ENCODE results near the gene GALNT9. TPM values are rescaled to one million over a fixed set of nuclear protein-coding genes. Genes with fewer than 3 reads are reported as not detected.

GALNT9 gene
- polyA plus RNA-seq, 2 of the 4 experiments (the other 2 are of a cell fraction), result 0.66 to 2.8 TPM

GRCh38 chr12:132273992-132274334 is 55.4 kb downstream of the GALNT9 start:
- H3K27ac ChIP-seq, result no peak overlapping the region
- DNase-seq (ENCODE audit: low read depth in 1 of 2, low spot score in 1 of 2) (no peak), ATAC-seq (no peak)

GRCh38 chr12:132272711-132273110 is 56.7 kb downstream of the GALNT9 start:
- CTCF ChIA-PET, result interaction anchor here (1.9 kb wide), 1 partner anchor 11 kb away, joined by 5 read pairs; no protein-coding TSS in a partner anchor

More at GRCh38 chr12:132273992-132274334, 55.4 kb downstream of the GALNT9 start:
- Histone ChIP-seq H3K4me3 (no peak overlapping the region), H3K4me2 (no peak overlapping the region), H3K9me3 (no peaks in the 10 kb centered on the region), H3K4me1 (0 out of 3 replicates have a peak, but pooled peaks cover 3% of the 10 kb centered on the region)
- ChIA-PET POLR2A (no interaction called here), CTCF (interaction anchor here (1.3 to 1.9 kb wide), 3 partner anchors 12 to 341 kb away, joined by 3 to 5 read pairs (median 5); no protein-coding TSS in a partner anchor)
- 90% methylated on average over 11 of the region's 11 CpGs for WGBS (ENCODE audit: missing lambda C conversion rate)
- TF ChIP-seq NPAS2 (CRISPR knock-in tag; IDR thresholded peaks at IDR 0.05; ENCODE audit: borderline replicate concordance) (no peak), BHLHE40 (IDR thresholded peaks at IDR 0.05; ENCODE audit: low read depth, low read length) (no peak), MAX (IDR thresholded peaks at IDR 0.05) (no peak), ZSCAN20 (CRISPR knock-in tag; IDR thresholded peaks at IDR 0.05) (no peak), KDM1A (IDR thresholded peaks at IDR 0.05; ENCODE audit: low read depth) (no peak), HOXB13 (CRISPR knock-in tag; IDR thresholded peaks at IDR 0.05; ENCODE audit: low read depth) (no peak), CEBPB (IDR thresholded peaks at IDR 0.05) (no peak), MAFK (IDR thresholded peaks at IDR 0.05; ENCODE audit: partially characterized antibody) (no peak), RNF2 (IDR thresholded peaks at IDR 0.05; ENCODE audit: borderline replicate concordance, low read depth) (no peak), REST (IDR thresholded peaks at IDR 0.05) (no peak), EHMT2 (IDR thresholded peaks at IDR 0.05; ENCODE audit: low read depth) (no peak), CHD2 (IDR thresholded peaks at IDR 0.05; ENCODE audit: low read length, partially characterized antibody) (no peak), ZFP36 (IDR thresholded peaks at IDR 0.05; ENCODE audit: borderline replicate concordance, partially characterized antibody) (no peak), CBX2 (IDR thresholded peaks at IDR 0.05; ENCODE audit: borderline replicate concordance, low read depth) (no peak)
- TF ChIP-seq, protein P1, sequence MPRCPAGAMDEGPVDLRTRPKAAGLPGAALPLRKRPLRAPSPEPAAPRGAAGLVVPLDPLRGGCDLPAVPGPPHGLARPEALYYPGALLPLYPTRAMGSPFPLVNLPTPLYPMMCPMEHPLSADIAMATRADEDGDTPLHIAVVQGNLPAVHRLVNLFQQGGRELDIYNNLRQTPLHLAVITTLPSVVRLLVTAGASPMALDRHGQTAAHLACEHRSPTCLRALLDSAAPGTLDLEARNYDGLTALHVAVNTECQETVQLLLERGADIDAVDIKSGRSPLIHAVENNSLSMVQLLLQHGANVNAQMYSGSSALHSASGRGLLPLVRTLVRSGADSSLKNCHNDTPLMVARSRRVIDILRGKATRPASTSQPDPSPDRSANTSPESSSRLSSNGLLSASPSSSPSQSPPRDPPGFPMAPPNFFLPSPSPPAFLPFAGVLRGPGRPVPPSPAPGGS (IDR thresholded peaks at IDR 0.05), result no peak
- FAIRE-seq, result no peak

GRCh38 chr12:132271755-132272092 is 57.7 kb downstream of the GALNT9 start:
- Histone ChIP-seq H3K9me3 (no peaks in the 10 kb centered on the region), H3K4me1 (0 out of 3 replicates have a peak, but pooled peaks cover 3% of the 10 kb centered on the region), H3K4me2 (no peak overlapping the region), H3K27ac (no peak overlapping the region), H3K4me3 (no peak overlapping the region)
- ChIA-PET CTCF (no interaction called here), POLR2A (no interaction called here)
- 64% methylated on average over 23 of the region's 23 CpGs for WGBS (ENCODE audit: missing lambda C conversion rate)
- no peak for ATAC-seq
- DNase-seq (ENCODE audit: low read depth in 1 of 2, low spot score in 1 of 2), result no peak
- TF ChIP-seq CBX2 (IDR thresholded peaks at IDR 0.05; ENCODE audit: borderline replicate concordance, low read depth), result no peak
- TF ChIP-seq, protein P2, sequence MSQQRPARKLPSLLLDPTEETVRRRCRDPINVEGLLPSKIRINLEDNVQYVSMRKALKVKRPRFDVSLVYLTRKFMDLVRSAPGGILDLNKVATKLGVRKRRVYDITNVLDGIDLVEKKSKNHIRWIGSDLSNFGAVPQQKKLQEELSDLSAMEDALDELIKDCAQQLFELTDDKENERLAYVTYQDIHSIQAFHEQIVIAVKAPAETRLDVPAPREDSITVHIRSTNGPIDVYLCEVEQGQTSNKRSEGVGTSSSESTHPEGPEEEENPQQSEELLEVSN (IDR thresholded peaks at IDR 0.05; ENCODE audit: borderline replicate concordance, low read depth), result no peak
- no peak for TF ChIP-seq PHF8 (IDR thresholded peaks at IDR 0.05; ENCODE audit: borderline replicate concordance, low read depth)
- FAIRE-seq, result no peak

More at GRCh38 chr12:132272711-132273110, 56.7 kb downstream of the GALNT9 start:
- H3K4me3 ChIP-seq, result no peak overlapping the region
- TF ChIP-seq KDM5A (IDR thresholded peaks at IDR 0.05), result no peak
- no peaks in the 10 kb centered on the region for H3K9me3 ChIP-seq
- POLR2A ChIA-PET, result no interaction called here
- 82% methylated on average over 17 of the region's 17 CpGs for WGBS (ENCODE audit: missing lambda C conversion rate)
- ATAC-seq, result no peak
- FAIRE-seq, result no peak
- H3K27ac ChIP-seq, result no peak overlapping the region
- H3K4me2 ChIP-seq, result no peak overlapping the region
- H3K4me1 ChIP-seq, result 0 out of 3 replicates have a peak, but pooled peaks cover 3% of the 10 kb centered on the region
- DNase-seq (ENCODE audit: low read depth in 1 of 2, low spot score in 1 of 2), result no peak

Measured in A549 (cell line).